Activated T-cell treated with anti-CD3 and anti-CD28 coated beads for 24 hours (primary cell): ENCODE data around the gene MPV17L2.

Experiments
- DNase-seq: peaks from one replicate; pipeline ENCODE4 v3.0.0-alpha.2; 2020; ENCODE audit warnings: low read depth

The MPV17L2 gene

DNA sequence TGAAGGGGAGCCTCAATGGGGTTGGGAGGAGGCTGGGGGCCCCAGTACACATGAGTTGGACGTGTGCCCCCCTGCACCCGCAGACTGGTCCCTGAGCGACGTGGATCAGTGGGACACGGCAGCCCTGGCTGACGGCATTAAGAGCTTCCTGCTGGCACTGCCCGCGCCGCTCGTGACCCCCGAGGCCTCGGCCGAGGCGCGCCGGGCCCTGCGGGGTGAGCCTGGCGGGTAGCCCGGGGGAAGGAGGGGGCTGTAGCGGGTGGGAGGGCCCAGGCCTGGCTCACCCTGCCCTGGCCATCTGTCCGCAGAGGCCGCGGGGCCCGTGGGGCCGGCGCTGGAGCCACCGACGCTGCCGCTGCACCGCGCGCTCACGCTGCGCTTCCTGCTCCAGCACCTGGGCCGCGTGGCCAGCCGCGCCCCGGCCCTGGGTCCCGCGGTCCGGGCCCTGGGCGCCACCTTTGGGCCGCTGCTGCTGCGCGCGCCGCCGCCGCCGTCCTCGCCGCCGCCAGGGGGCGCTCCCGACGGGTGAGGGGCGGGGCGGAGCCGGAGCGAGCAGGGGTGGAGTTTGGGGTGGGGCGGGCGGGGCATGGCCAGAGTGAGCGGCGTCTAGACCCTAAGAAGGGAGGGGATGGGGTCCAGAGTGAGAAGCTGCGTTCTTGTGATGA lies 31.9 kb upstream of the MPV17L2 start:
- DNase-seq: peak; percentile 76

DNA sequence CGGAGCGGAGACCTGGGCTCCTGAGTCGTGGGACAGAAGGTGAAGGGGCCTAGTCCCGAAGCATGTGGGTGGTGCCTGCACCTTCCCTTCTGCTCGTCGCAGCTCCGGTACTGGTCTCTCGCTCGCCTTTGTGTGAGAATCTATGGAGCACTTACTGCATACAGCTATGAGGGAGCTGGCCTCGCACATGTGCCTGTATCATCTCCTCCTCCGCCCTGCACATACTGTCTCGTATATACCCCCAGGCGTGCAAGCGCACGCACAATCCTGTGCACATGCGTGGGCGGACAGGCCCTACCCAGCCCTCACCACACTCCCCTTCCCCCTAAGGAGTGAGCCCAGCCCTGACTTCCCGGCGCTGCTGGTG lies 31.4 kb upstream of the MPV17L2 start:
- DNase-seq: no peak

- DNase-seq: no peak
Measured at GRCh38 chr19:18164072-18164471, 28.9 kb upstream of the MPV17L2 start.

GRCh38 chr19:18165794-18166544 lies 27.0 kb upstream of the MPV17L2 start:
- no peak for DNase-seq

DNA sequence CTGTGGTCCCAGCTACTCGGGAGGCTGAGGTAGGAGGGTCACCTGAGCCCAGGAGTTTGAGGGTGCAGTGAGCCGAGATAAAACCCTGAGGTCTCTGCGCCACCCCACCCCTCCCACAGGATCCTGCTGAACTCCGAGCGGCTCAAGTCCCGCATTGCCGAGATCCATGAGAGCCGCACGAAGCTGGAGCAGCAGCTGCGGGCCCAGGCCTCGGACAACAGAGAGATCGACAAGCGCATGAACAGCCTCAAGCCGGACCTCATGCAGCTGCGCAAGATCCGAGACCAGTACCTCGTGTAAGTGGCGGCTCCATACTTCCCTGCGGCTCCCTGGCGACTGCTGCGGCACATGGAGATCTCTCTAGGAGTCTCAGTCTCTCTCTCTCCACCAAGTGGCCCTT lies 26.0 kb upstream of the MPV17L2 start:
- DNase-seq: no peak

DNA sequence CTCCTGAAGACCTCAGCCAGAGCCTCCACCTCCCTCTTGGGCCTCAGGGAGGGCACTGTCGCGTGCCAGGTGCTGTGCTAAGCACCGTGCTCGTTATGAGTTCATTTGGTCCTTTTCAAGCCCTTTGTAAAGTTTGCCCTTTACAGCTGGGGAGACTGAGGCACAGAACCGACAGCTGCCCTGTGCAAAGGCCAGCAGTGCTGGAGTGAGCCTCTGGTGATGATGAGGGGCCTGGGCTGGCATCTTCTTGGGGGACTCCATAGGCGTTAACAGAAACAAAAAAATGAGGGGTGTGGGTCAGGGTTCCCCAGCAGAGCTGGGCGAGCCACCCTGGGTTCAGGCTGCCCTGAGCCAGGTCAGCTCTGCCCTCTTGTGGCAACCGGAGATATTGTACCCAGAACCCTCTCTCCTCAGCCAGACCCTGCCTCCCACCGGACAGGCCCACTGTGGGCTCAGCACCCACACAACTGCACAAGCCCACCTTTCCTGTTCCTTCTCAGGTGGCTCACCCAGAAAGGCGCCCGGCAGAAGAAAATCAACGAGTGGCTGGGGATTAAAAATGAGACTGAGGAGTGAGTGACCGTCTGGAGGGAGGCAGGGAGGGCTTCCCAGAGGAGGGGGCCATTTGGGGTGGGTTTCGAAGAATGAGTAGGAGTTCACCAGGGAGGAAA lies 24.9 kb upstream of the MPV17L2 start:
- DNase-seq: no peak

GRCh38 chr19:18168673-18169381 lies 24.2 kb upstream of the MPV17L2 start:
- DNase-seq: no peak

- no peak for DNase-seq
Measured at GRCh38 chr19:18170714-18171255, 22.2 kb upstream of the MPV17L2 start.

DNA sequence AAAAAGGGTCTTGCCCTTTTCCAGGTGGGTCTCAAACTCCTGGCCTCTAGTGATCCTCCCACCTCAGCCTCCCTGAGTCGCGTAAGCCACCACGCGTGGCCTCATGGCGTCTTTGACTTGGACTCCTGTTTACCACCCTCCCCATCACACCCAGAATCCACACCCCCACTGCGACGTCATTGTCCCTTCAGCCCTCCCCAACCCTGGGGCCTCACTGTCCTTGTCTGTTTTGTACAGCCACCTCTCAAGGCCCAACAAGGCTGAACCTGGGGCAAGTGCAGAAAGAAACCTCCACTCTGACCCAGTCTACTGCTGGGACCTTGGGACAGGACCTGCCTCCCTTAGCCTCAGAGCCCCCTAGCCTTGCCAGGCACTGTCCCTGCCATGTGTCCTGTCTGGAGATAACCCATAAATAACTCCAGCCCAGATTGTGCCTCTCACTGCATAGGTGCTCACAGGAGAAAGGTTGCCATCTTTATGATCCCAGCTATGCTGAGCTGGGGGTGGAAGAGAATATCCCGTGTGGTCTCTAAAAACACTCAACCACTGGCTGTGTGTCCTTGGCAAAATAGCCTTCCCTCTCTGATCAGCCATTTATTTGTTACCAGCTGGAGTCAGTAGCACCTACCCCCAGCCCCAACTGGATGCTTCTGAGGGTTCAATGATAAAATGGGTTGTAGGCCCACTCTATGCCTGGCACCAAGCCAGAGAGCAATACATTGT lies 21.3 kb upstream of the MPV17L2 start:
- DNase-seq: no peak

DNA sequence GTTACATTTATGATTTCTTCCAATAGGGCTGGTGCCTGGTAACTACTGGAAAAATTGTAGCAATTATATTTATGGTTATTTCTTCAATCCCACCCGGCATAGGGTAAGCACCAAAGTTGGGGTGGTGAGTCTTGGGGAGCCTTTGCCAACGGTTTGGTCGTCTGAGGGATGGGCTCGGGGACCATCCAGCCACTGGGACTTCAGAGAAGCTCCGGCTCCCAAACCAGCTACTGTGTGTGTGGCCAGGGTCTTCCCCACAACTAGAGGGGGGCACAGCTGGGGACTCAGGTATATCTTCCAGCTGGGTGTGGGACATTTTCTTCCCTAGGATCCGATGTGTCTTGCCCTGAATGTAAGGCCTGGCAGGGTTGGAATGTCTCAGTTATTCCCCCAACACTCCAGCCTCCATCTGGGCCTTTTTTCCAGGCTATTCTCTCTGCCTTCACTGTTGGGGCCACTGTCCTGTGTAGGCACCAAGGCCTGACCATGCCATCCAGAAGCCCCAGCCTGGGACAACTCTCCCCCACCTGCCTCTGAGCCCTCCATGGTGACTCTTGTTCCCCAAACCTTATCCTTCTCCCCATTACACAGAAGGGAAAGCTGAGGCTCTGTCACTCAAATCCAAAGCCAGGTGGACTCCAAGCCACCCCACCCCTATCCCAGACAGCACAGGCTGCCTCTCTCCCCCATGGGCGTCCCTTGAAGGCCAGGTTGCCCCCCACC lies 20.5 kb upstream of the MPV17L2 start:
- DNase-seq: no peak

- DNase-seq: no peak
Measured at GRCh38 chr19:18173054-18173571, 19.9 kb upstream of the MPV17L2 start.

DNA sequence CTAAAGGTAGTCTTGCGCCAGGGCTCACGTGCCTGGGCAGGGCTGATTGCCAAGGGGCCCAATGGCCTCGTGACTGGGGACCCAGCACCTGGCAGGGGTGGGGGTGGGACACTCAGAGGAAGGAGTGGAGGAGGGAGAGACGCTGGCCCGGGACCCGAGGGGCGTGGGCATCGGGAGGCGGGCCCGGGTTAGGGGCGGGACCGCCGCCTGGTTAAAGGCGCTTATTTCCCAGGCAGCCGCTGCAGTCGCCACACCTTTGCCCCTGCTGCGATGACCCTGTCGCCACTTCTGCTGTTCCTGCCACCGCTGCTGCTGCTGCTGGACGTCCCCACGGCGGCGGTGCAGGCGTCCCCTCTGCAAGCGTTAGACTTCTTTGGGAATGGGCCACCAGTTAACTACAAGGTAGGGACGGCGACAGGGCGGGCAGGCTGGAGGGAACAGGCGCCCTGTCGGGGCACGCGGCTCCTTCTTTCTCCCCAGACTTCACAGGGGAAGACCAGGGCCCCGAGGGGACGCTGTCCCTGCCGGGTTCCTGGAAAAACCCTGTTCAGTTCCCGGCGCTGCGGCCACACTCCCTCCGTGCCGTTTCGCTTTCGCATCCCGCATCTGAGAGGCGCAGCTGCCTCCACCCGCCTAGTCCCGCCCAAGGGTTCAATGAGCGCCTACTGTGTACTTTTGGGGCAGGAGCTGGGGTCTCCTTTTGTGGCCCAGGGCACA lies 19.3 kb upstream of the MPV17L2 start, which contains the start of gene IFI30:
Gene IFI30, plus strand, starts transcription at position 242 of the 717 bp plus-strand sequence. Its CDS starts 29 bp downstream, at position 271.
- peak; percentile 47 for DNase-seq

DNA sequence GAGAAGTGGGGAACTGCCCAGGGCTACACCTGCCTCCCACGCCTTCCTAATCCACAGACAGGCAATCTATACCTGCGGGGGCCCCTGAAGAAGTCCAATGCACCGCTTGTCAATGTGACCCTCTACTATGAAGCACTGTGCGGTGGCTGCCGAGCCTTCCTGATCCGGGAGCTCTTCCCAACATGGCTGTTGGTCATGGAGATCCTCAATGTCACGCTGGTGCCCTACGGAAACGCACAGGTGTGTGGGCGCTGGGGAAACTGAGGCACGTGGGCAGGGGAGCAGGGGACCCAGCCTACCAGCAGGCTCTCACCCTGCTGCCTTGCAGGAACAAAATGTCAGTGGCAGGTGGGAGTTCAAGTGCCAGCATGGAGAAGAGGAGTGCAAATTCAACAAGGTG lies 18.0 kb upstream of the MPV17L2 start:
- DNase-seq: no peak

- no peak for DNase-seq
Measured at GRCh38 chr19:18176367-18177310, 16.4 kb upstream of the MPV17L2 start.

DNA sequence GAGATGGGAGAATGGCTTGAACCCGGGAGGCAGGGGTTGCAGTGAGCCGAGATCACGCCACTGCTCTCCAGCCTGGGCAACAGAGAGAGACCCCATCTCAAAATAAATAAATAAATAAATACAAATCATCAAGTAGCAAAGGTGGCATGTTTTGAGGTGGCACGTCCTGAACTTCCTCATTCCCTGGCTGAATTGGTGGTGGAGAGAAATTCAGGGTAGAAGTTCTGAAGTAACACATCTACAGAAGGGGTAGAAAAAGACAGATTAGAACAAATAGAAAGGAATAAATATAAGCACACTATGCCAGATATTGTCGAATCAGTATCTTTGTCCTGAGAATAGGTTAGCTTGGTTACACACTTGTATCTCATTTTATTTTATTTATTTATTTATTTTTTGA lies 13.1 kb upstream of the MPV17L2 start:
- DNase-seq: no peak

DNA sequence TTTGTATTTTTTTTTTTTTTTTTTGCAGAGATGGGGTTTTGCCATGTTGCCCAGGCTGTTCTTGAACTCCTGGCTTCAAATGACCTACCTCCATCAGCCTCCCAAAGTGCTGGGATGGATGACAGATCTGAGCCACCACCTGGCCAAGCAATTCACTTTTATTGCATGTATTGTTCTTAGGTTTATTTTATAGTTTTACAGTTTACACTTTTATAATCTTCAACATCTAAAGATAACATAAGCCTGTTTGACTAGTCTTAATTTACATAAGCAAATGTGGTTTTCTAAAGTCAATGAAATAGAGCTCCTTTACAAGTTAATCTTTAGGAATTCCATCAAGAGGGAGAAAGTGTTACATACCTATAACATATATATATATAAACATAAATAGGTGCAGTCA lies 9.5 kb upstream of the MPV17L2 start:
- no peak for DNase-seq

- no peak for DNase-seq
Measured at GRCh38 chr19:18185538-18185937, 7.5 kb upstream of the MPV17L2 start.

GRCh38 chr19:18190278-18190677 lies 2.7 kb upstream of the MPV17L2 start:
- DNase-seq: no peak

DNA sequence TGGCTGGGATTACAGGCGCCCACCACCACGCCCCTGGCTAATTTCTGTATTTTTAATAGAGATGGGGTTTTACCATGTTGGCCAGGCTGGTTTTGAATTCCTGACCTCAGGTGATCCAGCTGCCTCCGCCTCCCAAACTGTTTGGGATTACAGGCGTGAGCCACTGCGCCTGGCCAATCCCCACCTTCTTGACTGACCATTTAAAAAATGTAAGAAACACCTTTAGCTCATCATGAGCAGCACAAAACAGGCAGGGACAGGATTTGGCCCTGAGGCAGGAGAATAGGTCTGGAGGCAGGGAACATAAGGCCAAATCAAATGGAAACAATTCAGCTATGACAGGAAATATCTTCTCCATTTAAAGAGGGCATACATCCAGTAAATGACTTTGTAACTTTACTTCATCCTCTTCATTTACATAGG lies 1.4 kb upstream of the MPV17L2 start:
- no peak for DNase-seq
